Breast epithelium (tissue), 4 donors: ENCODE data around the gene CEP131. TPM values are rescaled to one million over a fixed set of nuclear protein-coding genes. Genes with fewer than 3 reads are reported as not detected.
A peak's percentile ranks its signal among the peaks of the same experiment; 100 is the strongest.

ENCODE experiments used
- DNase-seq, 2 donors: peaks; one replicate each; pipeline ENCODE4 v3.0.0-alpha.2; 2019; ENCODE audit warnings: low spot score in 2 of 2
- H3K27ac ChIP-seq, 2 donors: fragments of 200-600 bp; sonication (generic) in 1 of 2; one replicate each; pipeline ENCODE4 v1.5.1; 2016 to 2019; ENCODE audit warnings: mild to moderate bottlenecking in 1 of 2
- H3K27me3 ChIP-seq, 2 donors: fragments of 200-600 bp; sonication (generic) in 1 of 2; one replicate each; pipeline versions ENCODE4 v1.5.1 to v1.6.0; 2017 to 2019; ENCODE audit warnings: control low read depth in 1 of 2, mild to moderate bottlenecking in 1 of 2
- H3K36me3 ChIP-seq: fragments of 200-600 bp; one replicate; pipeline ENCODE4 v1.5.1; 2019
- H3K4me1 ChIP-seq, 2 donors: fragments of 200-600 bp; sonication (generic); one replicate each; pipeline ENCODE4 v1.5.1; 2016 to 2019; ENCODE audit warnings: control low read depth in 1 of 2
- H3K4me3 ChIP-seq, 3 donors: fragments of 200-600 bp; sonication (generic); 1 replicate in 2 of 3; 2 replicates in 1 of 3; pipeline ENCODE4 v1.5.1; 2016 to 2019; ENCODE audit warnings: mild to moderate bottlenecking in 3 of 3, moderate library complexity in 2 of 3
- H3K9me3 ChIP-seq, 2 donors: fragments of 200-600 bp; sonication (generic) in 1 of 2; one replicate each; pipeline ENCODE4 v1.5.1; 2016 to 2019; ENCODE audit warnings: control low read depth in 1 of 2
- CTCF ChIP-seq, 3 donors: fragments of 450-650 bp; IDR thresholded peaks; one replicate each; pipeline ENCODE4 v1.5.1; 2016 to 2017; ENCODE audit warnings: antibody characterized with exemption in 3 of 3, mild to moderate bottlenecking in 3 of 3, moderate library complexity in 3 of 3
- POLR2A ChIP-seq: fragments of 450-650 bp; IDR thresholded peaks from one replicate; pipeline ENCODE4 v1.6.1; 2016; ENCODE audit warnings: antibody characterized with exemption, mild to moderate bottlenecking, moderate library complexity
- POLR2AphosphoS5 ChIP-seq, 3 donors: sonication (generic); formaldehyde crosslinking; IDR thresholded peaks; one replicate each; pipeline ENCODE4 v1.6.1; 2017; ENCODE audit warnings: antibody characterized with exemption in 3 of 3
- intact Hi-C: fragments of 100-400 bp; cut with DNase I; formaldehyde crosslinking; loops from one replicate; pipeline ENCODE4 v1.15.1; 2023; ENCODE audit warnings: low total_unique reads
- total RNA-seq, 3 donors: library from RNA; depleted of rRNA; stranded (reverse); fragments of >200 nt; gene quantifications; one replicate each; pipeline ENCODE4 v1.1.0, GENCODE V29; 2016

The CEP131 gene
- total RNA-seq, 3 donors from 2014 or later = 6.9 to 12.8 (median 9.7) TPM

- no peak for DNase-seq
- Histone ChIP-seq H3K27ac (no peak overlapping the region), H3K27me3 (no peaks in the 10 kb centered on the region), H3K4me1 (no peaks in the 10 kb centered on the region), H3K36me3 (no peaks in the 10 kb centered on the region), H3K4me3 (no peak overlapping the region), H3K9me3 (no peaks in the 10 kb centered on the region)
- intact Hi-C loops = loop anchor here (10.0 kb wide), 1 partner anchor 226 kb away; no protein-coding TSS in a partner anchor
- no peak for TF ChIP-seq CTCF (IDR thresholded peaks at IDR 0.05)
- no peak for TF ChIP-seq POLR2AphosphoS5 (IDR thresholded peaks at IDR 0.05)
- no peak for TF ChIP-seq POLR2A
Observed at GRCh38 chr17:81259058-81259605, 36.4 kb upstream of the CEP131 start.

- intact Hi-C loops = loop anchor here (10.0 kb wide), 1 partner anchor 227 kb away; no protein-coding TSS in a partner anchor
- no peaks in the 10 kb centered on the region for H3K27me3 ChIP-seq
- H3K9me3 ChIP-seq = no peaks in the 10 kb centered on the region
- H3K36me3 ChIP-seq = no peaks in the 10 kb centered on the region
- no peak for DNase-seq
- H3K4me3 ChIP-seq = no peak overlapping the region
- H3K27ac ChIP-seq = no peak overlapping the region
- TF ChIP-seq POLR2AphosphoS5 (IDR thresholded peaks at IDR 0.05) = no peak
- no peaks in the 10 kb centered on the region for H3K4me1 ChIP-seq
Observed at GRCh38 chr17:81258292-81258691, 35.5 kb upstream of the CEP131 start.

GRCh38 chr17:81257533-81257932, 34.8 kb upstream of the CEP131 start:
- Histone ChIP-seq H3K4me1 (no peaks in the 10 kb centered on the region), H3K27me3 (no peaks in the 10 kb centered on the region), H3K9me3 (no peaks in the 10 kb centered on the region), H3K4me3 (no peak overlapping the region), H3K27ac (no peak overlapping the region), H3K36me3 (no peaks in the 10 kb centered on the region)
- no peak for DNase-seq
- TF ChIP-seq POLR2A = no peak
- TF ChIP-seq CTCF (IDR thresholded peaks at IDR 0.05) = no peak
- TF ChIP-seq POLR2AphosphoS5 (IDR thresholded peaks at IDR 0.05) = no peak
- intact Hi-C loops = loop anchor here (10.0 kb wide), 1 partner anchor 227 kb away; no protein-coding TSS in a partner anchor

GRCh38 chr17:81256616-81257015, 33.9 kb upstream of the CEP131 start:
- H3K4me3 ChIP-seq = no peak overlapping the region
- no peak for TF ChIP-seq POLR2A
- TF ChIP-seq POLR2AphosphoS5 (IDR thresholded peaks at IDR 0.05) = no peak
- TF ChIP-seq CTCF (IDR thresholded peaks at IDR 0.05) = no peak
- intact Hi-C loops = loop anchor here (10.0 kb wide), 1 partner anchor 228 kb away; no protein-coding TSS in a partner anchor
- no peak overlapping the region for H3K27ac ChIP-seq
- no peak for DNase-seq
- H3K4me1 ChIP-seq = no peaks in the 10 kb centered on the region
- no peaks in the 10 kb centered on the region for H3K27me3 ChIP-seq
- no peaks in the 10 kb centered on the region for H3K36me3 ChIP-seq
- no peaks in the 10 kb centered on the region for H3K9me3 ChIP-seq

- H3K9me3 ChIP-seq = no peaks in the 10 kb centered on the region
- H3K36me3 ChIP-seq = no peaks in the 10 kb centered on the region
- no peaks in the 10 kb centered on the region for H3K27me3 ChIP-seq
- TF ChIP-seq POLR2A (no peak), POLR2AphosphoS5 (IDR thresholded peaks at IDR 0.05) (no peak), CTCF (IDR thresholded peaks at IDR 0.05) (peak in 2 of 3 donors; percentile 51 to 52)
- H3K27ac ChIP-seq = peak overlapping the region in 1 of 2 donors; percentile 10
- H3K4me1 ChIP-seq = no peaks in the 10 kb centered on the region
- peak; percentile 63 to 81 for DNase-seq
- H3K4me3 ChIP-seq = no peak overlapping the region
- intact Hi-C loops = loop anchor here (10.0 kb wide), 1 partner anchor 230 kb away; no protein-coding TSS in a partner anchor
Observed at GRCh38 chr17:81254955-81255717, 32.4 kb upstream of the CEP131 start.
